ENCODE data around the gene PTGDS. TPM values are rescaled to one million over a fixed set of nuclear protein-coding genes. Genes with fewer than 3 reads are reported as not detected.
A peak's percentile ranks its signal among the peaks of the same experiment; 100 is the strongest.

The PTGDS gene
- total RNA-seq, 1 experiment from 2014 or later: not detected

DNA sequence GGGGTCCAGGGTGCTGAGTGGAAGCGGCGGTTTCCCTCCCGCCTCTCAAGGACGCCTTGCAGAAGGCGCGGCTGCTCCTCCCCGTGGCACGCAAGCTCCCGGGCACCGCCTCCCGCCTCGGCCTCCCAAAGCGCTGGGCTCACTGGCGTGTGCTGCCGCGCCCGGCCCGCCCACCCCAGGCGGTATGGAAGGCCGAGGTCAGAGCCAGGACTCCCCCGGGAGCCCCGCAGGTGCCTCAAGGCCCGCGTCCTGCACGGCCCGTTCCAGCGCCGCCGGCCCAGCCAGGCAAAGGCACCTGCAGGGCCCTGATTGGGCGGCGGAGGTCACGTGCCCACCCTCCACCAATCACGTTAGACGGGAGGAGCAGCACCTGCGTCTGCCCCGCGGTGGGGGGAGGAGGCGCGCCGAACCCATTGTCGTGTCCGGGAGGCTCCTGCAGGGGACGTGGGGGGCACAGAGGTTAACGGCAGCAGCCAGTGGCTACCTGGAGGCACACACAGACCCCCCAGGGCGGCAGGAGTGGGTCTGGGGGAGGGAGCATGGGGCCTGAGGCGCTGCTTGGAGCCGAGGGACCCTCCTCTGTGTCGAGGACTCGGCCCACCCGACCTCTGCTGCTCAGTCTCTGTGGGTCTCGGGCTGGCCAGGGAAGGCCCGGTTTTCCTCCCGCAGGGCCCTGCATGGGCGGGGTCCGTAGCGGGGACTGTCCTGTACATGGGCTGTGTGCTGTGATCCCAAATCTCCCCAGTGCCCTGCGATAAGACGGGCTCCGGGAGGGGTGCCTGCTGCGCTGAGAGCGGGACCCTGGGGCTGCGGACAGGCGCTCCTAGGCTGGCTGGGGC lies 27.3 kb upstream of the PTGDS start:
- peaks cover 30% of the 10 kb centered on the region for H3K36me3 Mint-ChIP-seq (ENCODE audit: insufficient read depth, unreplicated experiment)
- intact Hi-C loops (cut with micrococcal nuclease; ENCODE audit: unreplicated experiment): loop anchor here (2.0 kb wide), 1 partner anchor 85 kb away; no protein-coding TSS in a partner anchor
- peak overlapping the region; percentile 81 for H3K27ac Mint-ChIP-seq (ENCODE audit: unreplicated experiment)
- no peaks in the 10 kb centered on the region for H3K27me3 Mint-ChIP-seq (ENCODE audit: unreplicated experiment)
- no TSS peak for BruUV-seq (replicated peaks)
- H3K4me1 Mint-ChIP-seq (ENCODE audit: low read depth, unreplicated experiment): peaks cover 1% of the 10 kb centered on the region
- H3K4me3 Mint-ChIP-seq (ENCODE audit: low read depth, unreplicated experiment): peak overlapping the region; percentile 76
- CTCF ChIA-PET: interaction anchor here (1.0 to 1.5 kb wide), 3 partner anchors 47 to 85 kb away, joined by 3 to 4 read pairs (median 3); partner anchors contain the start of gene CLIC3
- no peaks in the 10 kb centered on the region for H3K9me3 Mint-ChIP-seq (ENCODE audit: low read depth, unreplicated experiment)
- TF ChIP-seq, protein P1, sequence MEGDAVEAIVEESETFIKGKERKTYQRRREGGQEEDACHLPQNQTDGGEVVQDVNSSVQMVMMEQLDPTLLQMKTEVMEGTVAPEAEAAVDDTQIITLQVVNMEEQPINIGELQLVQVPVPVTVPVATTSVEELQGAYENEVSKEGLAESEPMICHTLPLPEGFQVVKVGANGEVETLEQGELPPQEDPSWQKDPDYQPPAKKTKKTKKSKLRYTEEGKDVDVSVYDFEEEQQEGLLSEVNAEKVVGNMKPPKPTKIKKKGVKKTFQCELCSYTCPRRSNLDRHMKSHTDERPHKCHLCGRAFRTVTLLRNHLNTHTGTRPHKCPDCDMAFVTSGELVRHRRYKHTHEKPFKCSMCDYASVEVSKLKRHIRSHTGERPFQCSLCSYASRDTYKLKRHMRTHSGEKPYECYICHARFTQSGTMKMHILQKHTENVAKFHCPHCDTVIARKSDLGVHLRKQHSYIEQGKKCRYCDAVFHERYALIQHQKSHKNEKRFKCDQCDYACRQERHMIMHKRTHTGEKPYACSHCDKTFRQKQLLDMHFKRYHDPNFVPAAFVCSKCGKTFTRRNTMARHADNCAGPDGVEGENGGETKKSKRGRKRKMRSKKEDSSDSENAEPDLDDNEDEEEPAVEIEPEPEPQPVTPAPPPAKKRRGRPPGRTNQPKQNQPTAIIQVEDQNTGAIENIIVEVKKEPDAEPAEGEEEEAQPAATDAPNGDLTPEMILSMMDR (IDR thresholded peaks at IDR 0.05; ENCODE audit: unreplicated experiment): no peak
- peak; percentile 95 for DNase-seq

DNA sequence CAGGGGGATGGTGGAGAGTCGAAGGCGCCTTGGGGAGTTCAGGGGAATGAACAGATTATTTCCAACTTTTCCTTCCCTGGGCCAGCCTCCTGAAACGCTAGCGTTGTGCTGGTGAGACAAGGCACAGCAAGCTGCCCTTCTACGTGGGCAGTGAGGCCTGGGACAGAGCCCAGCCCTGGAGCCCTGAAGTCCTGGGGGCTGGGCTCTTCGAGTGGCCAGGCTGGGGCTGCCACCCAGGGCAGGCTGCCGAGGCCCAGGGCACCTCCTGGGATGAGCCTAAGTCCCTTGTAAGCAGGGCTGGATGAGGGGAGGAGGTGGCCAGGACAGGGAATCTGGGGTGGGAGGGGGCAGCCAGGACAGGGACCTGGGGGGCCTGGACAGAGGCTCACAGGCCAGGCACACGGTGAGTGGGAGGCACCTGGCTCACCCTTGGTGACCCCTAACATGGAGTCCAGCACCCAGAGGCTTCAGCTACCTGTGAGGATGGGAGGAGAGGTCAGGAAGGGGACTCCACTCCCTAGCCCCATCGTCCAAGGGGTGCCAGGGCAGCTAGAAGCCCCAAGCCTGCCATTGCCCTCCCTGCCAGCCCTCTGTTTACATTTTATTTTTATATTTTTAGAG lies 26.5 kb upstream of the PTGDS start:
- BruUV-seq (replicated peaks): no TSS peak
- Mint-ChIP-seq H3K36me3 (ENCODE audit: insufficient read depth, unreplicated experiment) (peaks cover 22% of the 10 kb centered on the region), H3K27me3 (ENCODE audit: unreplicated experiment) (no peaks in the 10 kb centered on the region), H3K27ac (ENCODE audit: unreplicated experiment) (peak overlapping the region; percentile 81), H3K4me1 (ENCODE audit: low read depth, unreplicated experiment) (no peaks in the 10 kb centered on the region), H3K4me3 (ENCODE audit: low read depth, unreplicated experiment) (peak overlapping the region; percentile 76), H3K9me3 (ENCODE audit: low read depth, unreplicated experiment) (no peaks in the 10 kb centered on the region)
- intact Hi-C loops (cut with micrococcal nuclease; ENCODE audit: unreplicated experiment): no loop called here
- TF ChIP-seq, protein P1 (IDR thresholded peaks at IDR 0.05; ENCODE audit: unreplicated experiment): no peak
- CTCF ChIA-PET: interaction anchor here (1.5 kb wide), 1 partner anchor 79 kb away, joined by 3 read pairs; no protein-coding TSS in a partner anchor
- no peak for DNase-seq

GRCh38 chr9:136951541-136952320 lies 25.6 kb upstream of the PTGDS start, which contains the start of gene LCN12:
TSS of gene LCN12 (plus strand) at chr9:136952273. CDS start at chr9:136952328, 55 bp downstream.
- no TSS peak for BruUV-seq (replicated peaks)
- no peak for DNase-seq
- peaks cover 19% of the 10 kb centered on the region for H3K36me3 Mint-ChIP-seq (ENCODE audit: insufficient read depth, unreplicated experiment)
- no peaks in the 10 kb centered on the region for H3K27me3 Mint-ChIP-seq (ENCODE audit: unreplicated experiment)
- intact Hi-C loops (cut with micrococcal nuclease; ENCODE audit: unreplicated experiment): no loop called here
- H3K4me1 Mint-ChIP-seq (ENCODE audit: low read depth, unreplicated experiment): no peaks in the 10 kb centered on the region
- TF ChIP-seq, protein P1 (IDR thresholded peaks at IDR 0.05; ENCODE audit: unreplicated experiment): no peak
- H3K4me3 Mint-ChIP-seq (ENCODE audit: low read depth, unreplicated experiment): no peak within 1 kb of the TSS
- no peaks in the 10 kb centered on the region for H3K9me3 Mint-ChIP-seq (ENCODE audit: low read depth, unreplicated experiment)
- H3K27ac Mint-ChIP-seq (ENCODE audit: unreplicated experiment): no peak within 1 kb of the TSS
- CTCF ChIA-PET: interaction anchor here (1.5 kb wide), 1 partner anchor 78 kb away, joined by 3 read pairs; no protein-coding TSS in a partner anchor

GRCh38 chr9:136952321-136952850 lies 24.9 kb upstream of the PTGDS start:
- CTCF ChIA-PET: interaction anchor here (0.7 kb wide), 1 partner anchor 134 kb away, joined by 5 read pairs; the partner anchor contains the start of gene MAN1B1

More at GRCh38 chr9:136952321-136952850, 24.9 kb upstream of the PTGDS start:
- H3K4me3 Mint-ChIP-seq (ENCODE audit: low read depth, unreplicated experiment): no peak overlapping the region
- H3K9me3 Mint-ChIP-seq (ENCODE audit: low read depth, unreplicated experiment): no peaks in the 10 kb centered on the region
- no TSS peak for BruUV-seq (replicated peaks)
- TF ChIP-seq, protein P1 (IDR thresholded peaks at IDR 0.05; ENCODE audit: unreplicated experiment): no peak
- H3K4me1 Mint-ChIP-seq (ENCODE audit: low read depth, unreplicated experiment): no peaks in the 10 kb centered on the region
- intact Hi-C loops (cut with micrococcal nuclease; ENCODE audit: unreplicated experiment): no loop called here
- no peaks in the 10 kb centered on the region for H3K27me3 Mint-ChIP-seq (ENCODE audit: unreplicated experiment)
- no peak overlapping the region for H3K27ac Mint-ChIP-seq (ENCODE audit: unreplicated experiment)
- DNase-seq: no peak
- peaks cover 14% of the 10 kb centered on the region for H3K36me3 Mint-ChIP-seq (ENCODE audit: insufficient read depth, unreplicated experiment)
